Measurements from ENCODE around the gene MORN3.

DNA sequence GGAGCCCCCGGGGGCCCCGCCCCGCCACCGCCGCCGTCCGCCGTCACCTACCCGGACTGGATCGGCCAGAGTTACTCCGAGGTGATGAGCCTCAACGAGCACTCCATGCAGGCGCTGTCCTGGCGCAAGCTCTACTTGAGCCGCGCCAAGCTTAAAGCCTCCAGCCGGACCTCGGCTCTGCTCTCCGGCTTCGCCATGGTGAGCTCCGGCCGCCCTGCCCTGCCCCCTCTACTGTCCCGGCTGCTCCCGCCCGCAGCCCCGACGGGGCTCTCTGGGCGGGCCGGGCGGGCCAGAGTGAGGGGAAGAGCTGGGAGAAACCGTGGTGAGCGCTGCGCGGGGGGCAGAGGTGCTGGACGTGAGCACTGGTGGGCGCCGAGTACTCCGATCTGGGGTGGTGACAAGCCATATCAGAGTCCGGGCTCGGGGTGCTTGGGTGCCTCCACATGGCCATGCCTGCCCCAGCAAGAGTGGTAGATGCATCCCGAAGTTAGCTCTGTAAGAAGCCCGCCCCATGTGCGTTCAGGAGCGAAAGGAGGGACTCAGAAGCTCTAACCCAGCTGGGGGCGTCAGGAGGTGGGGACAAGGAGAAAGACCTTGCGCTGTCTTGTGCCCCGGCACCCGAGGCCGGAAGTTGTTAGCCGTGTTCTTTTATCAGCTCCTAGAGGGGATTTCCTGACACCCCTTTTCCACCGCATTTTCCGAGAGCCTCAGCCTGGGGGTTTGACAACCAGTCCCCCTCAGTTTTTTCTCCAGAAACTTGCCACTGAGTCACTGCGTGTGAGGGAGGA lies 42.4 kb downstream of the MORN3 start:
- TF ChIP-seq, protein P1, sequence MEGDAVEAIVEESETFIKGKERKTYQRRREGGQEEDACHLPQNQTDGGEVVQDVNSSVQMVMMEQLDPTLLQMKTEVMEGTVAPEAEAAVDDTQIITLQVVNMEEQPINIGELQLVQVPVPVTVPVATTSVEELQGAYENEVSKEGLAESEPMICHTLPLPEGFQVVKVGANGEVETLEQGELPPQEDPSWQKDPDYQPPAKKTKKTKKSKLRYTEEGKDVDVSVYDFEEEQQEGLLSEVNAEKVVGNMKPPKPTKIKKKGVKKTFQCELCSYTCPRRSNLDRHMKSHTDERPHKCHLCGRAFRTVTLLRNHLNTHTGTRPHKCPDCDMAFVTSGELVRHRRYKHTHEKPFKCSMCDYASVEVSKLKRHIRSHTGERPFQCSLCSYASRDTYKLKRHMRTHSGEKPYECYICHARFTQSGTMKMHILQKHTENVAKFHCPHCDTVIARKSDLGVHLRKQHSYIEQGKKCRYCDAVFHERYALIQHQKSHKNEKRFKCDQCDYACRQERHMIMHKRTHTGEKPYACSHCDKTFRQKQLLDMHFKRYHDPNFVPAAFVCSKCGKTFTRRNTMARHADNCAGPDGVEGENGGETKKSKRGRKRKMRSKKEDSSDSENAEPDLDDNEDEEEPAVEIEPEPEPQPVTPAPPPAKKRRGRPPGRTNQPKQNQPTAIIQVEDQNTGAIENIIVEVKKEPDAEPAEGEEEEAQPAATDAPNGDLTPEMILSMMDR (IDR thresholded peaks at IDR 0.05): no peak
- TF ChIP-seq POLR2A (IDR thresholded peaks at IDR 0.05) (no peak), POLR2AphosphoS5 (IDR thresholded peaks at IDR 0.05) (peak in 1 of 3 donors; percentile 45)
